HFF-Myc (cell line): ENCODE data around the gene VN1R5.

Source experiments
- DNase-seq: peaks from one replicate; pipeline ENCODE4 v3.0.0-alpha.2; 2011; ENCODE audit warnings: low read depth; ENCODE audit errors: extremely low read depth
- H3K4me3 ChIP-seq: replicated peaks from 2 replicates; pipeline ENCODE4 v1.5.1; 2011; ENCODE audit warnings: low read depth, mild to moderate bottlenecking, control low read depth, low read length
- CTCF ChIP-seq: IDR thresholded peaks from 2 replicates; pipeline ENCODE4 v1.5.1; 2012; ENCODE audit warnings: mild to moderate bottlenecking, low read depth, low read length, control low read depth; ENCODE audit errors: missing control alignments

Gene VN1R5

GRCh38 chr1:247294282-247294681, 38.4 kb downstream of the VN1R5 start:
- TF ChIP-seq CTCF = no peak
- peak; percentile 21 for DNase-seq
- H3K4me3 ChIP-seq = no peak overlapping the region

GRCh38 chr1:247295274-247295684, 39.4 kb downstream of the VN1R5 start:
- no peak overlapping the region for H3K4me3 ChIP-seq
- DNase-seq = no peak
- TF ChIP-seq CTCF = no peak

- TF ChIP-seq CTCF = no peak
- no peak for DNase-seq
- no peak overlapping the region for H3K4me3 ChIP-seq
Measured at GRCh38 chr1:247295746-247296145, 39.9 kb downstream of the VN1R5 start.

GRCh38 chr1:247296599-247297180, 40.8 kb downstream of the VN1R5 start:
- no peak for TF ChIP-seq CTCF
- H3K4me3 ChIP-seq = no peak overlapping the region
- no peak for DNase-seq

GRCh38 chr1:247297263-247298123, 41.6 kb downstream of the VN1R5 start:
- H3K4me3 ChIP-seq = no peak overlapping the region
- DNase-seq = no peak
- TF ChIP-seq CTCF = no peak

- no peak overlapping the region for H3K4me3 ChIP-seq
- TF ChIP-seq CTCF = no peak
- DNase-seq = no peak
Measured at GRCh38 chr1:247298124-247298481, 42.2 kb downstream of the VN1R5 start.
